ENCODE results near the gene DST.

GRCh38 chr6:56510984-56511531 is 131.6 kb downstream of the DST start:
- TF ChIP-seq CTCF (IDR thresholded peaks at IDR 0.05 in 2 of 3, conservative IDR thresholded peaks at IDR 0.05 in 1 of 3; ENCODE audit: borderline replicate concordance in 1 of 3, insufficient read depth in 1 of 3, low read depth in 2 of 3, low read length in 2 of 3) (no peak), SP1 (IDR thresholded peaks at IDR 0.05; ENCODE audit: low read depth) (no peak), ZNF274 (IDR thresholded peaks at IDR 0.05; ENCODE audit: low read depth, low read length) (no peak), POLR2A (IDR thresholded peaks at IDR 0.05; ENCODE audit: borderline replicate concordance, extremely low read depth, insufficient read depth, insufficient read length) (no peak), REST (IDR thresholded peaks at IDR 0.05; ENCODE audit: low read depth) (no peak), MAX (IDR thresholded peaks at IDR 0.05) (no peak), JUND (IDR thresholded peaks at IDR 0.05) (no peak), POLR2AphosphoS5 (IDR thresholded peaks at IDR 0.05; ENCODE audit: low read depth, low read length) (no peak), ELF1 (IDR thresholded peaks at IDR 0.05; ENCODE audit: borderline replicate concordance, low read depth) (no peak)
